HEK293T (cell line): Measurements from ENCODE around the gene ULBP2.

Experiments used
- CTCF ChIA-PET: fragments of 350-600 bp; formaldehyde crosslinking; extraction: SDS; loops from one replicate; lab custom pipeline; 2021; ENCODE audit warnings: antibody characterized with exemption, inconsistent platforms; lab: Yijun Ruan, JAX
- POLR2A ChIA-PET: fragments of 350-600 bp; formaldehyde crosslinking; extraction: SDS; loops from one replicate; lab custom pipeline; 2020; ENCODE audit warnings: antibody characterized with exemption, inconsistent platforms; lab: Yijun Ruan, JAX
- DNase-seq: peaks from one replicate; pipeline ENCODE4 v3.0.0; 2012; ENCODE audit warnings: mixed read lengths; ENCODE audit errors: extremely low spot score
- ARNT ChIP-seq: fragments of 450-650 bp; IDR thresholded peaks from 2 replicates; pipeline ENCODE4 v1.6.1; 2017; ENCODE audit warnings: mild to moderate bottlenecking
- BHLHE40 ChIP-seq: fragments of 450-650 bp; IDR thresholded peaks from 2 replicates; pipeline ENCODE4 v1.6.1; 2016; ENCODE audit warnings: mild to moderate bottlenecking, moderate library complexity, borderline replicate concordance
- CTBP1 ChIP-seq: fragments of 450-650 bp; IDR thresholded peaks from 2 replicates; pipeline ENCODE4 v1.6.1; 2016; ENCODE audit warnings: borderline replicate concordance
- ELF4 ChIP-seq: fragments of 450-650 bp; IDR thresholded peaks from 2 replicates; pipeline ENCODE4 v1.6.1; 2017; ENCODE audit warnings: antibody characterized with exemption
- FOXA1 ChIP-seq: fragments of 450-650 bp; IDR thresholded peaks from 2 replicates; pipeline ENCODE4 v1.6.1; 2016; ENCODE audit warnings: mild to moderate bottlenecking
- FOXK2 ChIP-seq: fragments of 450-650 bp; IDR thresholded peaks from 2 replicates; pipeline ENCODE4 v1.6.1; 2016; ENCODE audit warnings: mild to moderate bottlenecking
- HDGF ChIP-seq: fragments of 450-650 bp; IDR thresholded peaks from 2 replicates; pipeline ENCODE4 v1.6.1; 2017; ENCODE audit warnings: antibody characterized with exemption, borderline replicate concordance
- L3MBTL2 ChIP-seq: fragments of 450-650 bp; conservative IDR thresholded peaks from 2 replicates; pipeline ENCODE4 v1.6.1; 2016; ENCODE audit warnings: mild to moderate bottlenecking
- LEF1 ChIP-seq: fragments of 450-650 bp; IDR thresholded peaks from 2 replicates; pipeline ENCODE4 v1.6.1; 2017; ENCODE audit warnings: mild to moderate bottlenecking, borderline replicate concordance
- NFRKB ChIP-seq: fragments of 450-650 bp; IDR thresholded peaks from 2 replicates; pipeline ENCODE4 v1.6.1; 2016; ENCODE audit warnings: mild to moderate bottlenecking, moderate library complexity
- PKNOX1 ChIP-seq: fragments of 450-650 bp; IDR thresholded peaks from 2 replicates; pipeline ENCODE4 v1.6.1; 2016
- SUZ12 ChIP-seq: fragments of 450-650 bp; IDR thresholded peaks from 2 replicates; pipeline ENCODE4 v1.6.1; 2016; ENCODE audit warnings: mild to moderate bottlenecking
- TARDBP ChIP-seq: fragments of 450-650 bp; IDR thresholded peaks from 2 replicates; pipeline ENCODE4 v1.6.1; 2016
- ZNF384 ChIP-seq: fragments of 450-650 bp; IDR thresholded peaks from 2 replicates; pipeline ENCODE4 v1.6.1; 2016

Gene ULBP2

GRCh38 chr6:149995971-149996370 is 54.2 kb downstream of the ULBP2 start:
- DNase-seq, result no peak
- no peak for TF ChIP-seq PKNOX1
- no peak for TF ChIP-seq FOXK2
- no peak for TF ChIP-seq L3MBTL2
- TF ChIP-seq SUZ12, result no peak
- TF ChIP-seq ARNT, result no peak
- TF ChIP-seq FOXA1, result no peak
- no peak for TF ChIP-seq LEF1
- no peak for TF ChIP-seq NFRKB
- TF ChIP-seq ELF4, result no peak
- TF ChIP-seq BHLHE40, result no peak
- TF ChIP-seq CTBP1, result no peak
- no peak for TF ChIP-seq HDGF
- TF ChIP-seq TARDBP, result no peak
- TF ChIP-seq ZNF384, result no peak
- CTCF ChIA-PET, result no interaction called here
- POLR2A ChIA-PET, result no interaction called here
